PC-9 (cell line): ENCODE measurements around the gene LRRC26. TPM values are rescaled to one million over a fixed set of nuclear protein-coding genes. Genes with fewer than 3 reads are reported as not detected.

ENCODE experiments used
- BruUV-seq: library from RNA; stranded (reverse); fragments of 400-500 nt; replicated peaks from 2 replicates; lab custom pipeline; 2021; lab: Mats Ljungman, UMichigan
- CTCF ChIA-PET: fragments of 300-600 bp; sonication (Branson Sonifier 250); formaldehyde crosslinking; loops from one replicate; lab custom pipeline; 2022; ENCODE audit warnings: antibody characterized with exemption; lab: Charles Lee
- POLR2A ChIA-PET: fragments of 300-600 bp; sonication (Branson Sonifier 250); formaldehyde crosslinking; loops from one replicate; lab custom pipeline; 2022; ENCODE audit warnings: antibody characterized with exemption; ENCODE audit not compliant: unreplicated experiment; lab: Charles Lee
- DNase-seq, 2 experiments: peaks; one replicate each; pipeline versions ENCODE4 v3.0.0 to v3.0.0-alpha.2; 2015 to 2022; ENCODE audit warnings: mixed read lengths in 1 of 2
- H2AFZ ChIP-seq: fragments of 200-600 bp; sonication (generic); 2 replicates; pipeline ENCODE4 v1.8.1; 2017; ENCODE audit warnings: antibody characterized with exemption
- H3F3A ChIP-seq: fragments of 200-600 bp; sonication (generic); 2 replicates; pipeline ENCODE4 v1.8.1; 2017; ENCODE audit warnings: antibody characterized with exemption, mild to moderate bottlenecking, low read depth; ENCODE audit not compliant: insufficient read depth
- H3K27ac ChIP-seq: fragments of 200-600 bp; sonication (generic); 2 replicates; pipeline ENCODE4 v1.6.1; 2016; ENCODE audit warnings: mixed run types
- H3K27me3 ChIP-seq: fragments of 200-600 bp; sonication (generic); 2 replicates; pipeline ENCODE4 v1.6.1; 2016; ENCODE audit warnings: low read depth, mixed run types; ENCODE audit not compliant: insufficient read depth
- H3K36me3 ChIP-seq: fragments of 200-600 bp; sonication (generic); 2 replicates; pipeline ENCODE4 v1.6.1; 2016; ENCODE audit warnings: low read depth, mixed run types
- H3K4me1 ChIP-seq: fragments of 200-600 bp; sonication (generic); replicated peaks from 2 replicates; pipeline ENCODE4 v1.6.1; 2016; ENCODE audit warnings: mixed run types; ENCODE audit not compliant: insufficient read depth
- H3K4me2 ChIP-seq: fragments of 200-600 bp; sonication (generic); 2 replicates; pipeline ENCODE4 v1.6.1; 2017; ENCODE audit warnings: mixed run types
- H3K4me3 ChIP-seq: fragments of 200-600 bp; sonication (generic); 2 replicates; pipeline ENCODE4 v1.6.1; 2016; ENCODE audit warnings: mixed run types
- H3K79me2 ChIP-seq: fragments of 200-600 bp; sonication (generic); 2 replicates; pipeline ENCODE4 v1.6.1; 2017; ENCODE audit warnings: low read depth, mixed run types
- H3K9me2 ChIP-seq: fragments of 200-600 bp; sonication (generic); 2 replicates; pipeline ENCODE4 v1.8.1; 2017; ENCODE audit warnings: mild to moderate bottlenecking; ENCODE audit not compliant: insufficient read depth
- H3K9me3 ChIP-seq: fragments of 200-600 bp; sonication (generic); 2 replicates; pipeline ENCODE4 v1.8.1; 2016; ENCODE audit warnings: low read depth; ENCODE audit not compliant: insufficient read depth
- H4K20me1 ChIP-seq: fragments of 200-600 bp; sonication (generic); 2 replicates; pipeline ENCODE4 v1.8.1; 2017; ENCODE audit not compliant: insufficient read depth
- EZH2 ChIP-seq: fragments of 200-600 bp; sonication (generic); IDR thresholded peaks from 2 replicates; pipeline ENCODE4 v1.8.0; 2017; ENCODE audit warnings: antibody characterized with exemption, low read depth
- intact Hi-C: fragments of 100-400 bp; cut with micrococcal nuclease; formaldehyde crosslinking; loops from one replicate; pipeline ENCODE4 v1.10.0; 2022; ENCODE audit not compliant: unreplicated experiment
- total RNA-seq: library from RNA; stranded (reverse); gene quantifications from 2 replicates; pipeline ENCODE4 v1.2.3, GENCODE V29; 2021
- TF ChIP-seq, protein P1 (sequence below): fragments of 200-600 bp; sonication (generic); conservative IDR thresholded peaks from 2 replicates; pipeline ENCODE4 v1.6.1; 2017; ENCODE audit warnings: mixed run types, antibody characterized with exemption, mild to moderate bottlenecking, moderate library complexity

LRRC26 gene
- total RNA-seq, 1 experiment from 2014 or later = 2.3 TPM

DNA sequence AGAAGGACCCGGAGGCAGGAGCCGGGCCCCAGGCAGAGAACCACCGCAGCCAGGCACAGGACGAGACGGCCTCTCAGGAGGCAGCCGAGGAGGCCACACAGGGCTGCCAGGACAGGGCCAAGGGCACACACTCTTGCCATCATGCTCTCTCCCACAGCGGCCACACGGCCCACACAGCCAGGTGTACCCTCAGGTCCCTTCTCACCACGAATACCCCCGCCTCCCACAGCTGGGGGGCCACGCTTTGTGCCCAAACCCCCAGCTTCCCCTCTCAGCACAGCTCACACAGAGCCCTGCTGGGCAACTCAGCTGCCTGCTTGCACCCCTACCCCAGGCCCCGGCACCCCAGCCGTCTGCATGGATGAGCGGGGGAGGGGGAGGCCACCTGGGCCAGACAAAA lies 23.9 kb upstream of the LRRC26 start:
- H3K27me3 ChIP-seq = no peaks in the 10 kb centered on the region
- no peak overlapping the region for H3K4me3 ChIP-seq
- POLR2A ChIA-PET = no interaction called here
- no peak for DNase-seq
- no peaks in the 10 kb centered on the region for H3K36me3 ChIP-seq
- H3K4me2 ChIP-seq = no peak overlapping the region
- no peaks in the 10 kb centered on the region for H3K9me3 ChIP-seq
- BruUV-seq = no TSS peak
- intact Hi-C loops = no loop called here
- CTCF ChIA-PET = no interaction called here
- no peak overlapping the region for H2AFZ ChIP-seq
- H3K4me1 ChIP-seq = peaks cover 64% of the 10 kb centered on the region
- peaks cover 57% of the 10 kb centered on the region for H3K79me2 ChIP-seq
- H3F3A ChIP-seq = peaks cover 42% of the 10 kb centered on the region
- TF ChIP-seq, protein P1, sequence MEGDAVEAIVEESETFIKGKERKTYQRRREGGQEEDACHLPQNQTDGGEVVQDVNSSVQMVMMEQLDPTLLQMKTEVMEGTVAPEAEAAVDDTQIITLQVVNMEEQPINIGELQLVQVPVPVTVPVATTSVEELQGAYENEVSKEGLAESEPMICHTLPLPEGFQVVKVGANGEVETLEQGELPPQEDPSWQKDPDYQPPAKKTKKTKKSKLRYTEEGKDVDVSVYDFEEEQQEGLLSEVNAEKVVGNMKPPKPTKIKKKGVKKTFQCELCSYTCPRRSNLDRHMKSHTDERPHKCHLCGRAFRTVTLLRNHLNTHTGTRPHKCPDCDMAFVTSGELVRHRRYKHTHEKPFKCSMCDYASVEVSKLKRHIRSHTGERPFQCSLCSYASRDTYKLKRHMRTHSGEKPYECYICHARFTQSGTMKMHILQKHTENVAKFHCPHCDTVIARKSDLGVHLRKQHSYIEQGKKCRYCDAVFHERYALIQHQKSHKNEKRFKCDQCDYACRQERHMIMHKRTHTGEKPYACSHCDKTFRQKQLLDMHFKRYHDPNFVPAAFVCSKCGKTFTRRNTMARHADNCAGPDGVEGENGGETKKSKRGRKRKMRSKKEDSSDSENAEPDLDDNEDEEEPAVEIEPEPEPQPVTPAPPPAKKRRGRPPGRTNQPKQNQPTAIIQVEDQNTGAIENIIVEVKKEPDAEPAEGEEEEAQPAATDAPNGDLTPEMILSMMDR = no peak
- no peak for TF ChIP-seq EZH2
- H4K20me1 ChIP-seq = peaks cover 69% of the 10 kb centered on the region
- no peak overlapping the region for H3K27ac ChIP-seq
- no peaks in the 10 kb centered on the region for H3K9me2 ChIP-seq

DNA sequence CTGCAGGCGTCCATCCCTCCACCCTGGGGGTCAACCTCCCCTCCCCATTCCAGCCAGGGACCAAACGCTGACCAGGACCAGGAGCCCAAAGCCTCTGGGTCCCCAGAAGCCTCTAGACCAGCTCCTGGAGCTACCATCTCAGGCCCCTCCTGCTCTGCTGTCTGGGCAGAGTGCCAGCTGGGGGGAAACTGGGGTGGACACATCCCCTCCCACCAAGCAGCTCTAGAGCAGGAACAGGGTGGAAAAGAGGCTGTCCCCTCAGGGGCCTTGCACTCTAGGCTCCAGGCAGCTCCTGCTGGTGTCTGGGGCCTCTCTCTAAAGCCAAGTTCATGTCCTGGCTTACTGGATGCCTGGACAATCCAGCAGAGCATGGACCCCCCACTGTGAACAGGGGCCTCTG lies 23.0 kb upstream of the LRRC26 start:
- BruUV-seq = no TSS peak
- Histone ChIP-seq H3K9me3 (no peaks in the 10 kb centered on the region), H3K4me2 (no peak overlapping the region), H3K9me2 (no peaks in the 10 kb centered on the region), H3K27ac (no peak overlapping the region), H3K27me3 (no peaks in the 10 kb centered on the region), H3K79me2 (peaks cover 55% of the 10 kb centered on the region), H3K4me3 (no peak overlapping the region), H4K20me1 (peaks cover 63% of the 10 kb centered on the region), H3K36me3 (no peaks in the 10 kb centered on the region), H2AFZ (no peak overlapping the region), H3F3A (peaks cover 38% of the 10 kb centered on the region), H3K4me1 (peaks cover 56% of the 10 kb centered on the region)
- TF ChIP-seq, protein P1 = no peak
- TF ChIP-seq EZH2 = no peak
- no peak for DNase-seq
- intact Hi-C loops = no loop called here
- POLR2A ChIA-PET = interaction anchor here (0.7 kb wide), 1 partner anchor 119 kb away, joined by 3 read pairs; no protein-coding TSS in a partner anchor
- CTCF ChIA-PET = interaction anchor here (0.5 kb wide), 1 partner anchor 107 kb away, joined by 3 read pairs; no protein-coding TSS in a partner anchor

DNA sequence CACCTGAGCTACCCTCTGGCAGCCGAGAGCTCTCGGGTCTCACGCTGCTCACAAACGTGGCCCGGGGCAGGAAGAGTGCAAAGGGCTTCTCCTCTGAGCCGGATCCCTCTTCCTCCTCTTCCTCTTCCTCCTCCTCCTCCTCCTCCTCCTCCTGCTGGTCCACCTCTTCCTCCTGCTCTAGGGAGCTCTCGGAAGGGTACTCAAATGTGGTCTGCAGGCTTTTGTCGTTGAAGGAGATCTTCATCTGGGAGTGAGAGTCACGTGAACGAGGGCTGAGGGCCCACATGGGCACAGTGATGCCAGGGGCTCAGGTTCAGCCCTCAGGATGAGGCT lies 22.6 kb upstream of the LRRC26 start:
- Histone ChIP-seq H2AFZ (no peak overlapping the region), H3K9me3 (no peaks in the 10 kb centered on the region), H3F3A (peaks cover 38% of the 10 kb centered on the region), H4K20me1 (peaks cover 59% of the 10 kb centered on the region), H3K4me3 (no peak overlapping the region), H3K79me2 (peaks cover 55% of the 10 kb centered on the region), H3K4me2 (no peak overlapping the region), H3K27ac (no peak overlapping the region), H3K9me2 (no peaks in the 10 kb centered on the region), H3K27me3 (no peaks in the 10 kb centered on the region), H3K4me1 (peaks cover 55% of the 10 kb centered on the region), H3K36me3 (no peaks in the 10 kb centered on the region)
- DNase-seq = no peak
- TF ChIP-seq, protein P1 = no peak
- POLR2A ChIA-PET = interaction anchor here (0.7 kb wide), 1 partner anchor 120 kb away, joined by 3 read pairs; no protein-coding TSS in a partner anchor
- intact Hi-C loops = no loop called here
- no TSS peak for BruUV-seq
- CTCF ChIA-PET = interaction anchor here (0.5 kb wide), 1 partner anchor 106 kb away, joined by 3 read pairs; no protein-coding TSS in a partner anchor
